ENCODE measurements around the gene HAPLN3.

- TF ChIP-seq CTCF (IDR thresholded peaks at IDR 0.05; ENCODE audit: low read depth, low read length, missing input control) (no peak), SP1 (IDR thresholded peaks at IDR 0.05) (no peak), EGR1 (IDR thresholded peaks at IDR 0.05; ENCODE audit: low read depth in 2 of 2) (no peak), RAD21 (IDR thresholded peaks at IDR 0.05) (no peak), TAF1 (conservative IDR thresholded peaks at IDR 0.05) (no peak), REST (IDR thresholded peaks at IDR 0.05) (no peak), RXRA (IDR thresholded peaks at IDR 0.05) (no peak)
These were observed 5.1 kb upstream of the HAPLN3 start for GRCh38 chr15:88900309-88900981.

All from liver (tissue), 3 donors.